Choroid plexus epithelial cell (primary cell): ENCODE data around the gene VEGFB.

Experiments
- DNase-seq: peaks from one replicate; pipeline ENCODE4 v3.0.0-alpha.2; 2010; ENCODE audit warnings: low read depth
- H3K4me3 ChIP-seq: 2 replicates; pipeline ENCODE4 v1.5.1; 2011; ENCODE audit warnings: low read depth, mild to moderate bottlenecking, control low read depth, low read length, moderate library complexity
- CTCF ChIP-seq: conservative IDR thresholded peaks from 2 replicates; pipeline ENCODE4 v1.5.1; 2011; ENCODE audit warnings: low read depth, mild to moderate bottlenecking, control low read depth, inconsistent platforms, low read length, moderate library complexity

The VEGFB gene

GRCh38 chr11:64281957-64282770 is 47.8 kb downstream of the VEGFB start:
- no peak overlapping the region for H3K4me3 ChIP-seq
- no peak for DNase-seq
- TF ChIP-seq CTCF = no peak

DNA sequence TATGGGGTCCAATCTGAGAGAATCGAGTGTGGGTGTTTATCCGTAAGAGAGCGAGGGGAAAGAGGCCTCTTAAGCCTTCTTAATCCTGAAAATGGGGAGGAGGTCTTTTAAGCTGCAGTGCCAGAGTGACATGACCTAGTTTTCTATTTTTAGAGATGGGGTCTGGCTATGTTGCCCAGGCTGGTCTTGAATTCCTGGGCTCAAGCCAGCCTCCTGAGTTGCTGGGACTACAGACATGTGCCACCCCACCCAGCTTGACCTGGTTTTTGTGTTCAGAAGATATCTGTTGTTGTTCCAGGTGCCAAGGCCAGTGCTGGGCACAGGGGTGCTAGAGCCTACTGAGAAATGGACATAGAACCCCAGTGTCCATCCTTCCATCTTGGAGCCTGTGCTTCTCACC is 48.7 kb downstream of the VEGFB start:
- TF ChIP-seq CTCF = no peak
- DNase-seq = no peak
- H3K4me3 ChIP-seq = no peak overlapping the region

DNA sequence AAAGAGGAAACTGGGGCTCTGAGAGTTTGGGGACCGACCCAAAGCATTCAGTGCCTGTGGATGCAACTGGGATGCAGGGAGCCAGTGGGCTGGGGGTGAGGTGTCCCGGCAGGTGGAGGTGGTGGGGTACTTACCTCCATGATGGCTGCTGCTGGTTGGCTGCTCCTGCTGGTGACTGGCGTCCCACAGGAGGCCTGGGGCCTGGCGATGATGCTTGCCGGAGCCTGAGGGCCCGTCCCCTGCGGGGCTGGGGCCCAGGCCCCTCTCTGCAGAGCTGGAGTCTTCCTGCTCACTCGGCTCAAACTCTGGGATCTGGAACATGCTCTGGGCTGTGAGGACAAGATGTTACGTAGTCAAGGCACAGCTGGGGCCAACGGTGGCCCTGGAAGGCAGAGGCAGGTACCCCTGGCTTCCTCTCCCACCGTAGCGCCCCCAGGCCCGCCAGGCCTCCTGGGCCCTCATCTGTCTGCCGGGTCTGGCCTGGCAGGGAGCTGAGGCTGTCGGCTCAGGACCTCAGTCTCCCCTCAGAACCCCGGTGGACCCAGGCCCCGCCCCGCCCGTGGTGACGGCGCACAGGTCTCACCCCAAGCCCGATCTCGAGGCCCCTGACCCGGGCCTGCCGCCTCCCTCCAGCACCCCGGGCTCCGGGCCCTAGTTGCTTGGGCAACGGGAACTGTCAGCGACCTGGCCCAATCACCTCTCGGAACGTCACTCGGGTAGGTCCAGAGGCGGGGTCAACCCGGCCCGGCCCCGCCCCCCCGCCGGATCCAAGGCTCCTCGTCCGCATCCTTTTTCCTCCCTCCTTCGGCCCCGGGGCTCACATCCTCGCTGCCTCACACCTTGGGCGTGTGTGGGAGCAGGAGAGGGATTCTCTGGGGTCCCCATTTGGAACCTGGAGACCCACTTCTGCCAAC is 49.9 kb downstream of the VEGFB start, which contains the start of gene BAD:
Gene BAD (minus strand): TSS at position 618 of the 914 bp plus-strand sequence. CDS start 297 bp downstream, at position 321.
- H3K4me3 ChIP-seq = peak within 1 kb of the TSS; percentile 83
- peak; percentile 92 for DNase-seq
- no peak for TF ChIP-seq CTCF

GRCh38 chr11:64284962-64285884 is 50.8 kb downstream of the VEGFB start, which contains the start of gene GPR137:
TSS of gene GPR137 (plus strand) at chr11:64285848. CDS start at chr11:64286525, 677 bp downstream.
- TF ChIP-seq CTCF = no peak
- H3K4me3 ChIP-seq = peak within 1 kb of the TSS; percentile 83
- DNase-seq = peak; percentile 65

GRCh38 chr11:64285885-64286800 is 51.8 kb downstream of the VEGFB start:
- peak overlapping the region; percentile 83 for H3K4me3 ChIP-seq
- no peak for DNase-seq
- TF ChIP-seq CTCF = no peak
